DND-41 (cell line): Measurements from ENCODE around the gene EMD.

Experiments
- ATAC-seq: fragments of 200-7000 bp; cut with Tn5 transposase; 3 replicates; pipeline ENCODE4 v1.9.1; 2021; ENCODE audit warnings: low read depth; ENCODE audit not compliant: insufficient read depth
- DNase-seq: peaks from one replicate; pipeline ENCODE4 v3.0.0-alpha.2; 2020
- H2AFZ ChIP-seq: 2 replicates; pipeline ENCODE4 v1.6.0; 2012; ENCODE audit warnings: low read depth, low read length
- H3K27ac ChIP-seq: 2 replicates; pipeline ENCODE4 v1.5.1; 2012; ENCODE audit warnings: low read length, inconsistent platforms
- H3K27me3 ChIP-seq: fragments of 200-600 bp; sonication (generic); 2 replicates; pipeline ENCODE4 v1.6.0; 2012; ENCODE audit warnings: low read length, mild to moderate bottlenecking, inconsistent platforms; ENCODE audit not compliant: insufficient read depth, poor library complexity
- H3K36me3 ChIP-seq: 2 replicates; pipeline ENCODE4 v1.5.1; 2012; ENCODE audit warnings: low read length, inconsistent platforms; ENCODE audit not compliant: insufficient read depth
- H3K4me1 ChIP-seq: 2 replicates; pipeline ENCODE4 v1.5.1; 2012; ENCODE audit warnings: mild to moderate bottlenecking, low read length; ENCODE audit not compliant: insufficient read depth
- H3K4me2 ChIP-seq: 2 replicates; pipeline ENCODE4 v1.6.0; 2012; ENCODE audit warnings: mild to moderate bottlenecking, moderate library complexity, low read length, inconsistent platforms; ENCODE audit not compliant: insufficient read depth
- H3K4me3 ChIP-seq, 2 experiments: fragments of 200-600 bp in 1 of 2; shearing (Covaris generic) in 1 of 2; 2 replicates each; pipeline ENCODE4 v1.5.1; 2012 to 2016; ENCODE audit warnings: inconsistent platforms in 2 of 2, low read length in 2 of 2, mild to moderate bottlenecking in 2 of 2, low read depth in 1 of 2, moderate library complexity in 1 of 2
- H3K79me2 ChIP-seq: 2 replicates; pipeline ENCODE4 v1.6.0; 2012; ENCODE audit warnings: low read length, inconsistent platforms; ENCODE audit not compliant: insufficient read depth
- H3K9ac ChIP-seq: 2 replicates; pipeline ENCODE4 v1.6.0; 2012; ENCODE audit warnings: low read depth, mild to moderate bottlenecking, inconsistent platforms, low read length, moderate library complexity
- H3K9me3 ChIP-seq: 2 replicates; pipeline ENCODE4 v1.5.1; 2012; ENCODE audit warnings: low read length, moderate library complexity, mild to moderate bottlenecking, inconsistent platforms; ENCODE audit not compliant: insufficient read depth, severe bottlenecking
- H4K20me1 ChIP-seq: 2 replicates; pipeline ENCODE4 v1.6.0; 2012; ENCODE audit warnings: low read length; ENCODE audit not compliant: insufficient read depth
- EZH2 ChIP-seq: IDR thresholded peaks from 3 replicates; pipeline ENCODE4 v1.6.1; 2012; ENCODE audit warnings: borderline replicate concordance, low read depth, mild to moderate bottlenecking, moderate library complexity, low read length, inconsistent platforms; ENCODE audit not compliant: severe bottlenecking
- TF ChIP-seq, protein P1 (sequence below): IDR thresholded peaks from 2 replicates; pipeline ENCODE4 v1.5.1; 2012; ENCODE audit warnings: borderline replicate concordance, low read length, moderate library complexity, mild to moderate bottlenecking; ENCODE audit not compliant: poor library complexity, severe bottlenecking; ENCODE audit errors: extremely low read depth

The EMD gene

GRCh38 chrX:154408659-154409221 lies 29.6 kb downstream of the EMD start:
- Histone ChIP-seq H2AFZ (no peak overlapping the region), H3K27me3 (no peaks in the 10 kb centered on the region), H3K4me3 (no peak overlapping the region), H4K20me1 (no peaks in the 10 kb centered on the region), H3K27ac (no peak overlapping the region), H3K79me2 (peaks cover 20% of the 10 kb centered on the region; the same call in 1 of the 2 replicates), H3K36me3 (peaks cover 12% of the 10 kb centered on the region), H3K9ac (no peak overlapping the region), H3K4me2 (no peak overlapping the region), H3K4me1 (peaks cover 14% of the 10 kb centered on the region), H3K9me3 (no peaks in the 10 kb centered on the region)
- ATAC-seq (no peak), DNase-seq (no peak)
- TF ChIP-seq EZH2, result no peak
- TF ChIP-seq, protein P1, sequence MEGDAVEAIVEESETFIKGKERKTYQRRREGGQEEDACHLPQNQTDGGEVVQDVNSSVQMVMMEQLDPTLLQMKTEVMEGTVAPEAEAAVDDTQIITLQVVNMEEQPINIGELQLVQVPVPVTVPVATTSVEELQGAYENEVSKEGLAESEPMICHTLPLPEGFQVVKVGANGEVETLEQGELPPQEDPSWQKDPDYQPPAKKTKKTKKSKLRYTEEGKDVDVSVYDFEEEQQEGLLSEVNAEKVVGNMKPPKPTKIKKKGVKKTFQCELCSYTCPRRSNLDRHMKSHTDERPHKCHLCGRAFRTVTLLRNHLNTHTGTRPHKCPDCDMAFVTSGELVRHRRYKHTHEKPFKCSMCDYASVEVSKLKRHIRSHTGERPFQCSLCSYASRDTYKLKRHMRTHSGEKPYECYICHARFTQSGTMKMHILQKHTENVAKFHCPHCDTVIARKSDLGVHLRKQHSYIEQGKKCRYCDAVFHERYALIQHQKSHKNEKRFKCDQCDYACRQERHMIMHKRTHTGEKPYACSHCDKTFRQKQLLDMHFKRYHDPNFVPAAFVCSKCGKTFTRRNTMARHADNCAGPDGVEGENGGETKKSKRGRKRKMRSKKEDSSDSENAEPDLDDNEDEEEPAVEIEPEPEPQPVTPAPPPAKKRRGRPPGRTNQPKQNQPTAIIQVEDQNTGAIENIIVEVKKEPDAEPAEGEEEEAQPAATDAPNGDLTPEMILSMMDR, result no peak

DNA sequence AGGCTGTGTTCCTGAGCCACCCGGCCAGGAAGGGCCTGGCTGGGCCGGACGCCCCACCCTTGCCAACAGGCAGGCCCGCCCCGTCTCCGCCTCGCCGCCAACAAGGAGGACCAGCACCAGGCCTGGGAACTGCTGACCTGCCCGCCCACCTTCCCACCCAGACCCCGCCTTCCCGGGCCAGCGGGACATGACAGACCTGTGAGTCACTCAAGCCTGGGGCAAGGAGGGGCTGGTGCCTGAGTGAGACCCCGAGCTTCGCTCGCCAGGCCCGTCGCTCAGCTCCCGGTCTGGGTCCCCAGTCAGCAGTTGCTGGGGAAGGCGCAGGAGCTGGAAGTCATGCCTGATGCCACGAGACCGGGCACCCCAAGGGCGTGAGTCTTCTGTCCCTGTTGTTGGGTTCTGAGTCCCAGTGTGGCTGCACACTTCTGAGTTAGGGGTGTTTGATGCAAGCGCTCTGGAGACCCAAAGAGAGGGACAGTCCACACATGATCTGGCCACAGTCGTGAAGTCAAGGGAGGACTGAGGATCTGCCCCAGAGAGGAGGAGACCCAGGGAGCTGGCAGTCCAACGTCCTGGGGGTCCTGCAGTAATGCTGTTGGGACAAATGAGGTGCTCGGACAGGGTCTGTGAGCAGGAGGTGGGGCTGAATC lies 30.3 kb downstream of the EMD start, which contains the start of gene DNASE1L1:
DNASE1L1 (minus strand) TSS at position 33 of the 650 bp plus-strand sequence. CDS start 3,686 bp downstream, outside the sequence.
- H3K9me3 ChIP-seq, result no peaks in the 10 kb centered on the region
- H3K4me1 ChIP-seq, result peaks cover 14% of the 10 kb centered on the region
- no peak within 1 kb of the TSS for H2AFZ ChIP-seq
- no peak for ATAC-seq
- H3K4me2 ChIP-seq, result no peak within 1 kb of the TSS
- TF ChIP-seq, protein P1, result no peak
- TF ChIP-seq EZH2, result no peak
- no peak for DNase-seq
- H3K4me3 ChIP-seq, result no peak within 1 kb of the TSS
- H3K36me3 ChIP-seq, result peaks cover 13% of the 10 kb centered on the region
- peaks cover 21% of the 10 kb centered on the region; the same call in 1 of the 2 replicates for H3K79me2 ChIP-seq
- H3K9ac ChIP-seq, result no peak within 1 kb of the TSS
- no peaks in the 10 kb centered on the region for H4K20me1 ChIP-seq
- no peak within 1 kb of the TSS for H3K27ac ChIP-seq
- no peaks in the 10 kb centered on the region for H3K27me3 ChIP-seq

DNA sequence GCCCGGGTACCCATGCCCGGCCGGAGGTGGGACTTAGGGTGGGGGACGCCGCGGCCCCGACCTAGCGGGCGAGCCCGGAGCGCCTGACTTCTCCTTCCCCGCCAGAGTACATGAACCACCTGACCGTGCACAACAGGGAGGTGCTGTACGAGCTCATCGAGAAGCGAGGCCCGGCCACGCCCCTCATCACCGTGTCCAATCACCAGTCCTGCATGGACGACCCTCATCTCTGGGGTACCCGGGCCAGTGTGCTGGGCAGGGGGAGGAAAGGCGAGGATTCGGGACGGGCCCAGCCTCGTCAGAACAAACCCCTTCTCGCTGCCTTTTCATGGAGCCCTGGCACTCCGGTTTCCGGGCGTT lies 32.9 kb downstream of the EMD start:
- ATAC-seq, result peak; percentile 73
- Histone ChIP-seq H3K27me3 (no peaks in the 10 kb centered on the region), H3K36me3 (peaks cover 17% of the 10 kb centered on the region), H3K4me2 (peak overlapping the region; percentile 93), H3K4me3 (peak overlapping the region; percentile 50 to 77; a peak in 3 of 4 replicates), H3K4me1 (peaks cover 14% of the 10 kb centered on the region), H4K20me1 (no peaks in the 10 kb centered on the region), H3K79me2 (peaks cover 21% of the 10 kb centered on the region; the same call in 1 of the 2 replicates), H2AFZ (peak overlapping the region; percentile 87), H3K27ac (peak overlapping the region; percentile 92), H3K9ac (peak overlapping the region; percentile 95), H3K9me3 (no peaks in the 10 kb centered on the region)
- peak; percentile 66 for DNase-seq
- TF ChIP-seq, protein P1, result no peak
- no peak for TF ChIP-seq EZH2
